ENCODE data around the gene VWA1. TPM values are rescaled to one million over a fixed set of nuclear protein-coding genes. Genes with fewer than 3 reads are reported as not detected.
A peak's percentile ranks its signal among the peaks of the same experiment; 100 is the strongest.

The VWA1 gene
- total and polyA plus RNA-seq, 10 of the 15 experiments (the other 5 are each of a cell fraction or from before 2014, with no cell fraction given): 0.02 to 1.7 (median 0.32) TPM; not detected in 2

DNA sequence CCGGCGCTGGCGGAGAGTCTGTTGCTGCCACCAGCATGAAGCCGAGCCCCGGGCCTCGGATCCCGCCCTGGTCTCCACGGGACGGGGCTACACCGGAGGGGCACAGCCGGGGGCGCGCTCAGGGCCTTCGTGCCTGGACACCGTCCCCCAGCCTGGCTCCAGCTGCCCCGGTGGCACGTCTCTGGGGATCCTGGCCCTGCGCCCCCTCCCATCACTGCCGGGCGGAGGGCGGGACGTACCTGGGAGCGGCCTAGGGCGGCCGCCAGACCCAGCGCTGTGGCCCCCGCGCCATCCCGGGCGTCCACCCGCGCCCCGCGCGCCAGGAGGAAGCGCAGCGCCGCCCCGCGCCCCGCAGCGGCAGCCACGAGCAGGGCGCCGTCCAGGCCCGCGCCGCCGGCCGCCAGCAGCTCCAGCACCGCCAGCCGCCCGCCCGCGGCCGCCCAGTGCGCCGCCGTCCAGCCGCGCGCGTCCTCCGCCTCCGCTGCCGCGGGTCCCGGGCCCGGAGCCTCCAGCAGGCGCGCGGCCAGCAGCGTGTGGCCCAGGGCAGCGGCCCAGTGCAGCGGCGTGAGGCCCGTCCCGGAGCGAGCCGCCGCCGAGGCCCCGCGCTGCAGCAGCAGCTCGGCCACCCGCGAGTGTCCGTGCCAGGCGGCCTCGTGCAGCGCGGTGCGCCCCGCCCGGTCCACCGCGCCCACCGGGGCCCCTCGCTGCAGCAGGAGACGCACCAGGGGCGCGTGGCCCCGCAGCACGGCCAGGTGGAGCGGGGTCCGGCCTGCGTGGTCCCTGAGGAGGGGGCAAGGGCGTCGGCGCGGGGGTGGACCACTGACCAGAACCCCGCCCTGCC is 15.5 kb upstream of the VWA1 start:
- Histone ChIP-seq H4K20me1 (ENCODE audit: control insufficient read depth, insufficient read depth) (no peaks in the 10 kb centered on the region), H3K4me2 (ENCODE audit: control insufficient read depth, insufficient read depth) (0 out of 2 replicates have a peak overlapping the region, but pooled peaks have one; percentile 13), H3K4me1 (ENCODE audit: control insufficient read depth, insufficient read depth, low read length) (peaks cover 25% of the 10 kb centered on the region), H2AFZ (ENCODE audit: control insufficient read depth, low read depth, low read length) (no peak overlapping the region), H3K9me3 (replicated peaks; ENCODE audit: control insufficient read depth, insufficient read depth, low read length) (no peaks in the 10 kb centered on the region), H3K9ac (ENCODE audit: control insufficient read depth, insufficient read depth, low read length) (no peak overlapping the region), H3K27ac (ENCODE audit: control insufficient read depth, insufficient read depth) (no peak overlapping the region), H3K79me2 (ENCODE audit: control insufficient read depth, insufficient read depth, low read length) (no peaks in the 10 kb centered on the region), H3K27me3 (replicated peaks in 1 of 2; ENCODE audit: control insufficient read depth in 2 of 2, insufficient read depth in 2 of 2, low read length in 1 of 2) (no peaks in the 10 kb centered on the region), H3K4me3 (no peak overlapping the region), H3K36me3 (ENCODE audit: control insufficient read depth in 2 of 2, insufficient read depth in 2 of 2, low read length in 1 of 2) (no peaks in the 10 kb centered on the region)
- ChIA-PET SMC1A (ENCODE audit: uncharacterized antibody, unreplicated experiment) (no interaction called here), POLR2A (no interaction called here), CTCF (no interaction called here), RAD21 (ENCODE audit: unreplicated experiment) (no interaction called here)
- WGBS (ENCODE audit: insufficient coverage, insufficient replicate concordance, low lambda C conversion rate, missing lambda C conversion rate): 61% methylated on average over 56 of the region's 112 CpGs
- TF ChIP-seq CBX3 (IDR thresholded peaks at IDR 0.05; ENCODE audit: borderline replicate concordance, low read depth) (no peak), EGR1 (IDR thresholded peaks at IDR 0.05; ENCODE audit: borderline replicate concordance in 1 of 2, low read depth in 2 of 2, low read length in 2 of 2) (no peak), BMI1 (IDR thresholded peaks at IDR 0.05; ENCODE audit: borderline replicate concordance) (no peak), SMAD5 (IDR thresholded peaks at IDR 0.05; ENCODE audit: low read depth) (no peak)
- TF ChIP-seq, protein P1, sequence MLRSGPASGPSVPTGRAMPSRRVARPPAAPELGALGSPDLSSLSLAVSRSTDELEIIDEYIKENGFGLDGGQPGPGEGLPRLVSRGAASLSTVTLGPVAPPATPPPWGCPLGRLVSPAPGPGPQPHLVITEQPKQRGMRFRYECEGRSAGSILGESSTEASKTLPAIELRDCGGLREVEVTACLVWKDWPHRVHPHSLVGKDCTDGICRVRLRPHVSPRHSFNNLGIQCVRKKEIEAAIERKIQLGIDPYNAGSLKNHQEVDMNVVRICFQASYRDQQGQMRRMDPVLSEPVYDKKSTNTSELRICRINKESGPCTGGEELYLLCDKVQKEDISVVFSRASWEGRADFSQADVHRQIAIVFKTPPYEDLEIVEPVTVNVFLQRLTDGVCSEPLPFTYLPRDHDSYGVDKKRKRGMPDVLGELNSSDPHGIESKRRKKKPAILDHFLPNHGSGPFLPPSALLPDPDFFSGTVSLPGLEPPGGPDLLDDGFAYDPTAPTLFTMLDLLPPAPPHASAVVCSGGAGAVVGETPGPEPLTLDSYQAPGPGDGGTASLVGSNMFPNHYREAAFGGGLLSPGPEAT (IDR thresholded peaks at IDR 0.05; ENCODE audit: low read depth): no peak
- TF ChIP-seq, protein P2, sequence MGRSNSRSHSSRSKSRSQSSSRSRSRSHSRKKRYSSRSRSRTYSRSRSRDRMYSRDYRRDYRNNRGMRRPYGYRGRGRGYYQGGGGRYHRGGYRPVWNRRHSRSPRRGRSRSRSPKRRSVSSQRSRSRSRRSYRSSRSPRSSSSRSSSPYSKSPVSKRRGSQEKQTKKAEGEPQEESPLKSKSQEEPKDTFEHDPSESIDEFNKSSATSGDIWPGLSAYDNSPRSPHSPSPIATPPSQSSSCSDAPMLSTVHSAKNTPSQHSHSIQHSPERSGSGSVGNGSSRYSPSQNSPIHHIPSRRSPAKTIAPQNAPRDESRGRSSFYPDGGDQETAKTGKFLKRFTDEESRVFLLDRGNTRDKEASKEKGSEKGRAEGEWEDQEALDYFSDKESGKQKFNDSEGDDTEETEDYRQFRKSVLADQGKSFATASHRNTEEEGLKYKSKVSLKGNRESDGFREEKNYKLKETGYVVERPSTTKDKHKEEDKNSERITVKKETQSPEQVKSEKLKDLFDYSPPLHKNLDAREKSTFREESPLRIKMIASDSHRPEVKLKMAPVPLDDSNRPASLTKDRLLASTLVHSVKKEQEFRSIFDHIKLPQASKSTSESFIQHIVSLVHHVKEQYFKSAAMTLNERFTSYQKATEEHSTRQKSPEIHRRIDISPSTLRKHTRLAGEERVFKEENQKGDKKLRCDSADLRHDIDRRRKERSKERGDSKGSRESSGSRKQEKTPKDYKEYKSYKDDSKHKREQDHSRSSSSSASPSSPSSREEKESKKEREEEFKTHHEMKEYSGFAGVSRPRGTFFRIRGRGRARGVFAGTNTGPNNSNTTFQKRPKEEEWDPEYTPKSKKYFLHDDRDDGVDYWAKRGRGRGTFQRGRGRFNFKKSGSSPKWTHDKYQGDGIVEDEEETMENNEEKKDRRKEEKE (IDR thresholded peaks at IDR 0.05): no peak
- TF ChIP-seq, protein P3, sequence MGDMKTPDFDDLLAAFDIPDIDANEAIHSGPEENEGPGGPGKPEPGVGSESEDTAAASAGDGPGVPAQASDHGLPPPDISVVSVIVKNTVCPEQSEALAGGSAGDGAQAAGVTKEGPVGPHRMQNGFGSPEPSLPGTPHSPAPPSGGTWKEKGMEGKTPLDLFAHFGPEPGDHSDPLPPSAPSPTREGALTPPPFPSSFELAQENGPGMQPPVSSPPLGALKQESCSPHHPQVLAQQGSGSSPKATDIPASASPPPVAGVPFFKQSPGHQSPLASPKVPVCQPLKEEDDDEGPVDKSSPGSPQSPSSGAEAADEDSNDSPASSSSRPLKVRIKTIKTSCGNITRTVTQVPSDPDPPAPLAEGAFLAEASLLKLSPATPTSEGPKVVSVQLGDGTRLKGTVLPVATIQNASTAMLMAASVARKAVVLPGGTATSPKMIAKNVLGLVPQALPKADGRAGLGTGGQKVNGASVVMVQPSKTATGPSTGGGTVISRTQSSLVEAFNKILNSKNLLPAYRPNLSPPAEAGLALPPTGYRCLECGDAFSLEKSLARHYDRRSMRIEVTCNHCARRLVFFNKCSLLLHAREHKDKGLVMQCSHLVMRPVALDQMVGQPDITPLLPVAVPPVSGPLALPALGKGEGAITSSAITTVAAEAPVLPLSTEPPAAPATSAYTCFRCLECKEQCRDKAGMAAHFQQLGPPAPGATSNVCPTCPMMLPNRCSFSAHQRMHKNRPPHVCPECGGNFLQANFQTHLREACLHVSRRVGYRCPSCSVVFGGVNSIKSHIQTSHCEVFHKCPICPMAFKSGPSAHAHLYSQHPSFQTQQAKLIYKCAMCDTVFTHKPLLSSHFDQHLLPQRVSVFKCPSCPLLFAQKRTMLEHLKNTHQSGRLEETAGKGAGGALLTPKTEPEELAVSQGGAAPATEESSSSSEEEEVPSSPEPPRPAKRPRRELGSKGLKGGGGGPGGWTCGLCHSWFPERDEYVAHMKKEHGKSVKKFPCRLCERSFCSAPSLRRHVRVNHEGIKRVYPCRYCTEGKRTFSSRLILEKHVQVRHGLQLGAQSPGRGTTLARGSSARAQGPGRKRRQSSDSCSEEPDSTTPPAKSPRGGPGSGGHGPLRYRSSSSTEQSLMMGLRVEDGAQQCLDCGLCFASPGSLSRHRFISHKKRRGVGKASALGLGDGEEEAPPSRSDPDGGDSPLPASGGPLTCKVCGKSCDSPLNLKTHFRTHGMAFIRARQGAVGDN (IDR thresholded peaks at IDR 0.05): no peak
- in situ Hi-C loops (cut with MboI) (no loop called here), intact Hi-C loops (cut with micrococcal nuclease; ENCODE audit: unreplicated experiment) (no loop called here)
- no peak for DNase-seq (ENCODE audit: low read depth, low spot score)
- no TSS peak for BruUV-seq (replicated peaks)
- FAIRE-seq: no peak
- no peak for ATAC-seq
